Colon (tissue), 2 donors: ENCODE data around the gene ARHGAP32.
"Not testable (repeated sequence)": the region's sequence is repeated elsewhere in the genome, so short reads cannot be mapped to it uniquely, and the experiment has no call there.

Experiments used
- FAIRE-seq: peaks from 2 replicates; lab custom pipeline; 2012; peaks lifted over from hg19 to GRCh38; lab: Jason Lieb, UNC
- donor health status: control.
- donor health status: control.

Gene ARHGAP32

GRCh38 chr11:128929991-128930390 lies 262.1 kb downstream of the ARHGAP32 start:
- FAIRE-seq, result no peak

GRCh38 chr11:128929468-128929867 lies 262.7 kb downstream of the ARHGAP32 start:
- FAIRE-seq, result no peak

- no peak for FAIRE-seq
Measured at GRCh38 chr11:128928400-128928799, 263.7 kb downstream of the ARHGAP32 start.

- no peak for FAIRE-seq
Measured at GRCh38 chr11:128927683-128928336, 264.3 kb downstream of the ARHGAP32 start.

- FAIRE-seq, result no peak
Measured at GRCh38 chr11:128927108-128927461, 265.0 kb downstream of the ARHGAP32 start.

GRCh38 chr11:128926437-128927107 lies 265.6 kb downstream of the ARHGAP32 start:
- no peak for FAIRE-seq

- FAIRE-seq, result no peak
Measured at GRCh38 chr11:128926000-128926399, 266.1 kb downstream of the ARHGAP32 start.

- FAIRE-seq, result no peak
Measured at GRCh38 chr11:128925250-128925600, 266.9 kb downstream of the ARHGAP32 start.

- FAIRE-seq, result no peak
Measured at GRCh38 chr11:128924510-128925249, 267.4 kb downstream of the ARHGAP32 start.

- FAIRE-seq, result no peak
Measured at GRCh38 chr11:128924104-128924503, 268.0 kb downstream of the ARHGAP32 start.

- no peak for FAIRE-seq
Measured at GRCh38 chr11:128921793-128922192, 270.3 kb downstream of the ARHGAP32 start.

GRCh38 chr11:128920666-128921065 lies 271.5 kb downstream of the ARHGAP32 start:
- no peak for FAIRE-seq

GRCh38 chr11:128919635-128920034 lies 272.5 kb downstream of the ARHGAP32 start:
- FAIRE-seq, result not testable (repeated sequence)

- FAIRE-seq, result no peak
Measured at GRCh38 chr11:128919216-128919615, 272.9 kb downstream of the ARHGAP32 start.

GRCh38 chr11:128917144-128917724 lies 274.9 kb downstream of the ARHGAP32 start:
- FAIRE-seq, result no peak

- FAIRE-seq, result no peak
Measured at GRCh38 chr11:128916681-128917080, 275.4 kb downstream of the ARHGAP32 start.

- no peak for FAIRE-seq
Measured at GRCh38 chr11:128916037-128916572, 276.0 kb downstream of the ARHGAP32 start.

- no peak for FAIRE-seq
Measured at GRCh38 chr11:128915149-128915521, 277.0 kb downstream of the ARHGAP32 start.
